Astrocyte (in vitro differentiated cells and primary cell): Measurements from ENCODE around the gene MRTFA. TPM values are rescaled to one million over a fixed set of nuclear protein-coding genes. Genes with fewer than 3 reads are reported as not detected.

Source experiments
- DNase-seq: peaks from one replicate; pipeline ENCODE4 v3.0.0-alpha.2; 2010; ENCODE audit warnings: low read depth
- FAIRE-seq: peaks from 2 replicates; lab custom pipeline; 2011; peaks lifted over from hg19 to GRCh38; lab: Jason Lieb, UNC
- H2AFZ ChIP-seq: 2 replicates; pipeline ENCODE4 v1.6.0; 2012; ENCODE audit warnings: low read depth, low read length, inconsistent platforms
- H3K27ac ChIP-seq: 2 replicates; pipeline ENCODE4 v1.5.1; 2011; ENCODE audit warnings: low read depth, low read length, inconsistent platforms
- H3K27me3 ChIP-seq: 2 replicates; pipeline ENCODE4 v1.6.0; 2011; ENCODE audit warnings: low read length, inconsistent platforms; ENCODE audit not compliant: insufficient read depth
- H3K36me3 ChIP-seq: 2 replicates; pipeline ENCODE4 v1.5.1; 2011; ENCODE audit warnings: low read length, inconsistent platforms; ENCODE audit not compliant: insufficient read depth
- H3K4me1 ChIP-seq: 2 replicates; pipeline ENCODE4 v1.5.1; 2011; ENCODE audit warnings: low read length, inconsistent platforms; ENCODE audit not compliant: insufficient read depth
- H3K4me2 ChIP-seq: 2 replicates; pipeline ENCODE4 v1.6.0; 2012; ENCODE audit warnings: low read length, inconsistent platforms
- H3K4me3 ChIP-seq: 2 replicates; pipeline ENCODE4 v1.5.1; 2011; ENCODE audit warnings: low read depth, mild to moderate bottlenecking, low read length, inconsistent platforms; ENCODE audit not compliant: insufficient read depth
- H3K79me2 ChIP-seq: 2 replicates; pipeline ENCODE4 v1.6.0; 2012; ENCODE audit warnings: mild to moderate bottlenecking, low read length, inconsistent platforms; ENCODE audit not compliant: insufficient read depth
- H3K9ac ChIP-seq: 2 replicates; pipeline ENCODE4 v1.6.0; 2012; ENCODE audit warnings: mild to moderate bottlenecking, low read length, inconsistent platforms
- H3K9me3 ChIP-seq: 2 replicates; pipeline ENCODE4 v1.5.1; 2012; ENCODE audit warnings: low read depth, mild to moderate bottlenecking, low read length, inconsistent platforms; ENCODE audit not compliant: insufficient read depth
- H4K20me1 ChIP-seq: 2 replicates; pipeline ENCODE4 v1.6.0; 2012; ENCODE audit warnings: low read length, inconsistent platforms; ENCODE audit not compliant: insufficient read depth
- H3K27ac Mint-ChIP-seq: one replicate; pipeline ENCODE4 v1.8.0; 2021; ENCODE audit warnings: mild to moderate bottlenecking, mixed read lengths; ENCODE audit not compliant: unreplicated experiment
- H3K27me3 Mint-ChIP-seq: one replicate; pipeline ENCODE4 v1.8.0; 2021; ENCODE audit warnings: low read depth, mixed read lengths; ENCODE audit not compliant: unreplicated experiment
- H3K36me3 Mint-ChIP-seq: one replicate; pipeline ENCODE4 v1.8.0; 2021; ENCODE audit warnings: low read depth, mixed read lengths; ENCODE audit not compliant: unreplicated experiment
- H3K4me1 Mint-ChIP-seq: one replicate; pipeline ENCODE4 v1.8.0; 2021; ENCODE audit warnings: low read depth, mixed read lengths; ENCODE audit not compliant: unreplicated experiment
- H3K4me3 Mint-ChIP-seq: one replicate; pipeline ENCODE4 v1.8.0; 2021; ENCODE audit warnings: mild to moderate bottlenecking, moderate library complexity, mixed read lengths; ENCODE audit not compliant: unreplicated experiment
- H3K9me3 Mint-ChIP-seq: one replicate; pipeline ENCODE4 v1.8.0; 2021; ENCODE audit warnings: mild to moderate bottlenecking, mixed read lengths; ENCODE audit not compliant: unreplicated experiment
- EZH2 ChIP-seq: IDR thresholded peaks from 2 replicates; pipeline ENCODE4 v1.6.1; 2012; ENCODE audit warnings: mild to moderate bottlenecking, low read length, inconsistent platforms; ENCODE audit not compliant: insufficient read depth
- total RNA-seq: library from RNA; stranded (reverse); gene quantifications from 2 replicates; pipeline ENCODE4 v1.2.1, GENCODE V29; 2021
- TF ChIP-seq, protein P1 (sequence below): IDR thresholded peaks from 2 replicates; pipeline ENCODE4 v1.5.1; 2011; ENCODE audit warnings: low read depth, mild to moderate bottlenecking, inconsistent platforms, low read length, moderate library complexity; ENCODE audit not compliant: insufficient read depth

MRTFA gene
- total RNA-seq, 1 donor from 2014 or later, result 74.3 TPM

DNA sequence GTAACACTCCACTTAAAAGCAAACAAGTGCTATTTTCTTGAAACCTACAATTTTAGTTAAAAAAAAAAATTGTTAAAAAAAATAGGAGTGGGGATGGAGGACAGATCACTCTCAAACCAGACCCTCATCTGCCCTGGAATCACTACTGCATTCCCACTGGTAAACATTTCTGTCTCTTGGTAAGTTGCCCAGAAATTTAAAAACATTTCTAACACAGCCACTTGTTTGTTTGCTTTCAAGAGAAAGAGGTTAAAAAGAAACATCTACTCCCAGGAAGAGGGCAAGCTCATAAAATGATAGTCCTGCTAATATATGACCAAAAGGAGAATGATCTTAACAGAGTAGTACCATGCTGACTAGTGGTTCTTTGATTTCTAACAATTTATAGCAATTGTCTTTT lies 182.8 kb downstream of the MRTFA start:
- Mint-ChIP-seq H3K4me1 (peaks cover 21% of the 10 kb centered on the region), H3K4me3 (no peak overlapping the region), H3K36me3 (peaks cover 13% of the 10 kb centered on the region), H3K27ac (no peak overlapping the region), H3K9me3 (no peaks in the 10 kb centered on the region), H3K27me3 (no peaks in the 10 kb centered on the region)
- peaks cover 94% of the 10 kb centered on the region for H3K79me2 ChIP-seq
- no peak for TF ChIP-seq EZH2
- TF ChIP-seq, protein P1, sequence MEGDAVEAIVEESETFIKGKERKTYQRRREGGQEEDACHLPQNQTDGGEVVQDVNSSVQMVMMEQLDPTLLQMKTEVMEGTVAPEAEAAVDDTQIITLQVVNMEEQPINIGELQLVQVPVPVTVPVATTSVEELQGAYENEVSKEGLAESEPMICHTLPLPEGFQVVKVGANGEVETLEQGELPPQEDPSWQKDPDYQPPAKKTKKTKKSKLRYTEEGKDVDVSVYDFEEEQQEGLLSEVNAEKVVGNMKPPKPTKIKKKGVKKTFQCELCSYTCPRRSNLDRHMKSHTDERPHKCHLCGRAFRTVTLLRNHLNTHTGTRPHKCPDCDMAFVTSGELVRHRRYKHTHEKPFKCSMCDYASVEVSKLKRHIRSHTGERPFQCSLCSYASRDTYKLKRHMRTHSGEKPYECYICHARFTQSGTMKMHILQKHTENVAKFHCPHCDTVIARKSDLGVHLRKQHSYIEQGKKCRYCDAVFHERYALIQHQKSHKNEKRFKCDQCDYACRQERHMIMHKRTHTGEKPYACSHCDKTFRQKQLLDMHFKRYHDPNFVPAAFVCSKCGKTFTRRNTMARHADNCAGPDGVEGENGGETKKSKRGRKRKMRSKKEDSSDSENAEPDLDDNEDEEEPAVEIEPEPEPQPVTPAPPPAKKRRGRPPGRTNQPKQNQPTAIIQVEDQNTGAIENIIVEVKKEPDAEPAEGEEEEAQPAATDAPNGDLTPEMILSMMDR, result no peak
- no peaks in the 10 kb centered on the region for H3K9me3 ChIP-seq
- no peak overlapping the region for H3K9ac ChIP-seq
- peaks cover 14% of the 10 kb centered on the region for H3K4me1 ChIP-seq
- FAIRE-seq, result no peak
- DNase-seq, result no peak
- no peak overlapping the region for H3K4me3 ChIP-seq
- no peak overlapping the region for H2AFZ ChIP-seq
- peaks cover 87% of the 10 kb centered on the region for H4K20me1 ChIP-seq
- H3K4me2 ChIP-seq, result no peak overlapping the region
- no peaks in the 10 kb centered on the region for H3K27me3 ChIP-seq
- no peak overlapping the region for H3K27ac ChIP-seq
- H3K36me3 ChIP-seq, result peaks cover 7% of the 10 kb centered on the region

- no peak overlapping the region for H3K27ac ChIP-seq
- peaks cover 94% of the 10 kb centered on the region for H3K79me2 ChIP-seq
- no peak overlapping the region for H3K4me3 Mint-ChIP-seq
Observed at GRCh38 chr22:40452730-40453487, 183.6 kb downstream of the MRTFA start.

More at GRCh38 chr22:40452730-40453487, 183.6 kb downstream of the MRTFA start:
- peaks cover 2% of the 10 kb centered on the region for H3K36me3 ChIP-seq
- H3K27me3 ChIP-seq, result no peaks in the 10 kb centered on the region
- no peak overlapping the region for H3K4me3 ChIP-seq
- peak; percentile 62 for DNase-seq
- H3K9me3 Mint-ChIP-seq, result no peaks in the 10 kb centered on the region
- H2AFZ ChIP-seq, result no peak overlapping the region
- no peak overlapping the region for H3K4me2 ChIP-seq
- FAIRE-seq, result peak; percentile 60
- peaks cover 19% of the 10 kb centered on the region for H3K4me1 ChIP-seq
- TF ChIP-seq, protein P1, result no peak
- no peak for TF ChIP-seq EZH2
- H4K20me1 ChIP-seq, result peaks cover 84% of the 10 kb centered on the region
- H3K36me3 Mint-ChIP-seq, result peaks cover 13% of the 10 kb centered on the region
- H3K27ac Mint-ChIP-seq, result no peak overlapping the region
- H3K27me3 Mint-ChIP-seq, result no peaks in the 10 kb centered on the region
- H3K9ac ChIP-seq, result no peak overlapping the region
- no peaks in the 10 kb centered on the region for H3K9me3 ChIP-seq
- peaks cover 24% of the 10 kb centered on the region for H3K4me1 Mint-ChIP-seq
